ENCODE data around the gene NAP1L4.
A peak's percentile ranks its signal among the peaks of the same experiment; 100 is the strongest.

NAP1L4 gene

DNA sequence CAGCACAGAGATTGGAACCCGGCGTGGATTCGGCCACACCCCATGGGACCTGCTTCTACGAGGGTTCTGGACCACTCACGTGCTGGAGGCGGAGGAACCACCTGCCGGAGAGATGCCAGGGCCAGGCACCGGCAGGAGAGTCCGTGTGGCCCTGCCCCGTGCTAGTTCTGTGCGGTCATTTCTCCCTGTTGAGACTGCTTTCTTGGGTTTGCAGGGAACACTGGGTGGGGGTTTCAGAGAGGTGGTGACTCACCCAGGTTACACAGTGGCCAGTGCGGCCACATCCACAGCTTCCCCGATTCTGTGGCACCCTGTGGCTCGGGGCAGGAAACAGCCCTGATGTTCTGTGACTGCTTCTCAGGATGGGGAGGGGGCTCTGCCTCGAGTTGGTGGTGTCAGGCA lies 59.3 kb downstream of the NAP1L4 start:
- no peak for TF ChIP-seq CTCF (IDR thresholded peaks at IDR 0.05; ENCODE audit: low read depth, low read length)
- DNase-seq (ENCODE audit: extremely low read depth, low read depth) = no peak

DNA sequence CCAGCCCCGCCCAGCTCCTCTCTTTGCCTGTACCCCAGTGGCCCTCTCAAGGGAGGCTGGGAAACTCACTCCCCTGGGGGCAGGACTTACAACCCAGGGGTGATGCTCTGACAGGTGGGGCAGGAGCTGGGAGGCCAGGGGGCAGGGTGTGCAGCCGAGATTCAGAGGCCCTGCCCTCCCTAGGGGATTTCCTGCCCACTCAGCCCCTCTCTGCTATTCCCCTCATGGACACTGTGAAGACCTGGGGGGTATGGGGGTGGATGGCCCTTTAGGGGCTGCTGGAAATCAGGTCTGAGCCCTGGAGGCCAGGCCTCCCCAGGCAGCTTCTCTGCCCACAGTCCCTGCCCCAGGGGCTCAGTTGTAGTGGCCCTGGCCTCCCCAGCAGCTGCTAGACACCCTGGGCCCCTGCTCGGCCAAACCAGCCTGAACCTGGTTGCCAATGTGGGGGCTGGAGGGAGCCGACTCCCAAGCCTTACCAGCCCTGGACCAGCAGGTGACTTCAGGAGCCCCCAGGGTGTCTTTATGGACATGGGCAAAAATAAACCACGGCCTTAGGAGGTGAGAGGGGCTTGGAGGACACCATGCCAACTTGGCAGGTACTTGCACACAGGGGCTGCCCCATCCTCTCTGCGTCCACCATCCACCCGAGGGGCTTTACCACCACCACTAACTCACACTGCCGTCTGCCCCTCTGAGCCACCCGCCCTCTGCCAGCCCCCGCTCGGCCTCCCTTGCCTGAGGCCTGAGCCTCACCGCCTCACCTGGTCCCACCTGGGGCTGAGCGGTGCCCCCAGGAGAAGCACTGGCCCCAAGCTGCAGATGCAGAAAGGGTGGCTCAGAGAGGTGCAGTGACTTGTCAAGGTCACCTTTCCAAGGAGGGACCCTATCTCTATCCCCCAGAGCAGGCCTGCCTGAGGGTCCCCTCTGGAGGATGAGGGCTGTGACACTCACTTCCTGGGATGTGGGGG lies 60.1 kb downstream of the NAP1L4 start:
- no peak for TF ChIP-seq CTCF (IDR thresholded peaks at IDR 0.05; ENCODE audit: low read depth, low read length)
- no peak for DNase-seq (ENCODE audit: extremely low read depth, low read depth)

DNA sequence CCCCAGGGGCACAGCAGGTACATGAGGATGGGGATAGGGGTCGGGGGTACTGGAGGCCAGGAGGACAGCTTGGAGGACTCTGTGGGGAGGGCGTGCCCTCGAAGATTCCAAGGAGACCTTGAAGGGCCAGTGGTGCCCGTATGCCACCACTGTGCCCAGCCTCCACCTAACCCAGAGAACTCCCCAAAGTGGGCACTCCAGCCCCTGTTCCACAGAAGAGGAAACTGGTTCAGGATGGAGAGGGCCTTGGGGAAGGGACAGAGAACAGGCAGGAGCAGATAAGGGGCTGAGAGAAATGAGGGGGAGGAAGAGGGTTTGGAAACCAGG lies 60.7 kb downstream of the NAP1L4 start:
- TF ChIP-seq CTCF (IDR thresholded peaks at IDR 0.05; ENCODE audit: low read depth, low read length) = no peak

DNA sequence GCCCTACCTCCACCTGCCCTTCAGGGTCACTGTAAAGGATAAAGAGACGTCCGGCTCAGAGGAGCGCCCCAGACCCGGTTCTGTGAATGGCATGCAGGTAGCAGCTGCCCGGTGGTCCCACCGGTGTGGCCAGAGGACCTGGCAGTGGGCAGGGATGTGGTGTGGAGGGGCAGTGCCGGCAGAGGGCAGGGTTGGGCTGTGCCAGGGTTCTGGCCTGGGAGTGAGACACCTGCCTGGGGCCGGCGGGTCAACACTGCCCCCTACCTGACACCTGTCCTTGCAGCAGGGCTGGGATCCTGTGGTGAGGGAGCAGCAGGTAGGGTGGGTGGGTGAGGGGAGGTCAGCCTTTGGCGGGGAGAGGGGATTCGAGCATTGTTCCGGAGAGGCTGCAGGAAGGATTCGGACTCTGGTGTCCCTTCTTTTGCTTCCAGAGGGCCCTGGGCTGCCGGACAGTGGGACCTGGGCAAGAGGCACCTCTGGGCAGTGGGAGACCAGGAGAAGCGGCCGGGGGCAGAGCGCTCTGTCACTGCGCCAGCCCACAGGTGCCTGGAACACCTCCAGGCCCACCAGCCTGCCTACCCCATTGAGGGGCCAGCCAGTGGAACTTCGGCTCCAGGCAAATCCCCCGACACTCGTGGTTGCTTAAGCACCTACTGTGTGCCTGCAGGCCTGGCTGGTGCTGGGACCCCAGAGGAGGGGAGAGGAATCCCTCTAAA lies 61.3 kb downstream of the NAP1L4 start:
- no peak for DNase-seq (ENCODE audit: extremely low read depth, low read depth)
- TF ChIP-seq CTCF (IDR thresholded peaks at IDR 0.05; ENCODE audit: low read depth, low read length) = peak; percentile 21

More for the DNA sequence above, 60.7 kb downstream of the NAP1L4 start:
- DNase-seq (ENCODE audit: extremely low read depth, low read depth) = no peak

DNA sequence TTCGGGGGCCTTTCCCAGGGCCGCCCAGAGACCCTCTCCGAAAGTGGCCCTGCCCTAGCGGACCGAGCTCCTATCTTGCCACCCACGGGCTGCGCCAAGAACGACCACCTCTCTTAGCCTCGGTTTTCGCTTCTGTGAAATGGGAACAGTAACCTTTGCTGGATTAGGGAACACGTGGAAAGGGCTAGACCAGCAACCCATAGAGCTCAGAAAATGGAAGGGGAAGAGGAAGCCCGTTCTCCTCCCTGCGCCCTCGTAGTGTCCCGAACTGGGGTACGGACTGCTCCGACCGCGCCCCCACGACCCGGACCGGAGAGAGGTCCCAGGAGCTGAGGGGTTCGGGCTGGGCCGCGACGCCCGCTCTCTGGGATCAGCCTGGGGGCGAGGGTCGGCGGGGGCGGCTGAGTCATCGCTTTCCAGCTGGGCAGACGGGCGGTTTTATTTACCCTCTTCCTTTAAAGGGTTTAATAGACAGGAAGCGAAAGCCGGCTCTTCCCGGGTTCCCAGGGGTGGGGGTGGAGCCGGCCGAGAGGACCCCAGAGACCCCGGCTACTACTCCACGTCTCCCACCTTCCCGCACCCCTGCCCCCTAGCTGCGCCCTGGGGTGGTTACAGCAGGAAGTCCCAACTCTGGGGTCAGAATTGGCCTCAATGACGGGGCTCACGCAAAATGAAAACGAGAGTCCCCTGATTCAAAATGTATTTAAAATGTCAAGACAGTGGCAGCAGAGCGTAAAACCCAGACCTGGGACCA lies 62.0 kb downstream of the NAP1L4 start:
- no peak for DNase-seq (ENCODE audit: extremely low read depth, low read depth)
- peak; percentile 53 for TF ChIP-seq CTCF (IDR thresholded peaks at IDR 0.05; ENCODE audit: low read depth, low read length)

- DNase-seq (ENCODE audit: extremely low read depth, low read depth) = no peak
- no peak for TF ChIP-seq CTCF (IDR thresholded peaks at IDR 0.05; ENCODE audit: low read depth, low read length)
Measured at GRCh38 chr11:2929531-2929949, 62.6 kb downstream of the NAP1L4 start.

Data from AG09319 (cell line).